ENCODE measurements around the gene LGALS8.

GRCh38 chr1:236494082-236494481, 29.7 kb upstream of the LGALS8 start:
- TF ChIP-seq CTCF (IDR thresholded peaks at IDR 0.05; ENCODE audit: insufficient read depth, low read length) (no peak), POLR2AphosphoS5 (IDR thresholded peaks at IDR 0.05; ENCODE audit: low read depth) (no peak)

Data from HL-60 (cell line).